ENCODE results near the gene CISH. TPM values are rescaled to one million over a fixed set of nuclear protein-coding genes. Genes with fewer than 3 reads are reported as not detected.

The CISH gene
- total RNA-seq, 8 experiments from 2014 or later: 0.76 to 5.2 (median 1.8) TPM

DNA sequence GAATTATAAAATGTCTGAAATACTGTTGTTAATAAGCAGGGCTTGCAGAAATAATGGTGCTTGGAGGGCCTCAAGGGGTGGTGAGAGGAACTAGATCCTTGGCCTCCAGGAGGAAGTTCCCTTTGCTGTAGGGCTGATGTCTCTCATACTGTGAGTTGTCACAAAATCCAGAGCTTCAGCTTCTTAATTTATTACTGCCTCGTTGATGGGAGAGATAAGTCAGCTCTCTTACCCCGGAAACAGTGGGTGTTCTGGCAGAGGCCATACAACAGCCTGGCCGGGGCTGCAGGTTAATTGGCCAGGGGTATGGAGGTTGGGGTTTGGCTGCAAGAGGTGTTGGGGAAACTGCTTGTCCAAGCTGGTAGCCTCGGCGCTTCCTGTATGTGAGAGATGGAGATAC, 20.9 kb upstream of the CISH start:
- Histone ChIP-seq H3K4me3 (no peak overlapping the region), H3K27ac (no peak overlapping the region), H3K4me1 (replicated peaks in 1 of 2) (peaks cover 0 to 14% of the 10 kb centered on the region in 2 donors)
- no peak for ATAC-seq (replicated peaks in 6 of 8)
- 0 to 100% (median 56%) methylated on average over 1 to 4 of the region's 5 CpGs; no CpG with 5 or more reads in 5 of the 10 experiments for WGBS, 10 experiments
- in situ Hi-C loops (cut with MboI; ENCODE audit: low pct_unique_long_range_greater_than_20kb in 2 of 9, low sequenced_read_pairs in 9 of 9, unreplicated experiment in 9 of 9): no loop called here

DNA sequence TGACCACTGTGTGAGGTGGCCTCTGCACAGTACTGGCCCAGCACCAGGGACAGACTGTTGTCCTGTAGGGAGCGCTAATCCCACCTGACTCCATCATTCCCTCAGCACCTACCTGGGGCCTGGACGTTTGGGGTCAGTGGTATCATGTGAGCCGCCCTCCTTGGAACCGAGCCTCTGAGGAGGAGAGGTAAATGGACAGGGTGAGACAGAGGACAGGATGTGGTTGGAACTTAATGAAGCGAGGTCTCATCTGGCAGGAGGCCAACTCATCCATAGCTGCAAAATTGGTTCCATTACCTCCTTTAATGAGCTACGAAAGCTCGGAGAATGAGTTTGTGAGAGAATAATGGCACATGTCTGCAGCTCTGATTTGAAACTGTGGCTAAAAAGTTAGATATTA, 19.3 kb upstream of the CISH start:
- peaks cover 0 to 5% of the 10 kb centered on the region in 2 donors for H3K4me1 ChIP-seq (replicated peaks in 1 of 2)
- ATAC-seq (replicated peaks in 6 of 8): peak in 4 of 8 experiments; percentile 22 to 77 (median 41)
- no peak overlapping the region for H3K4me3 ChIP-seq
- H3K27ac ChIP-seq: no peak overlapping the region
- 62 to 92% (median 87%) methylated on average over 2 to 4 of the region's 7 CpGs; no CpG with 5 or more reads in 4 of the 10 experiments for WGBS, 10 experiments
- in situ Hi-C loops (cut with MboI; ENCODE audit: low pct_unique_long_range_greater_than_20kb in 2 of 9, low sequenced_read_pairs in 9 of 9, unreplicated experiment in 9 of 9): no loop called here

DNA sequence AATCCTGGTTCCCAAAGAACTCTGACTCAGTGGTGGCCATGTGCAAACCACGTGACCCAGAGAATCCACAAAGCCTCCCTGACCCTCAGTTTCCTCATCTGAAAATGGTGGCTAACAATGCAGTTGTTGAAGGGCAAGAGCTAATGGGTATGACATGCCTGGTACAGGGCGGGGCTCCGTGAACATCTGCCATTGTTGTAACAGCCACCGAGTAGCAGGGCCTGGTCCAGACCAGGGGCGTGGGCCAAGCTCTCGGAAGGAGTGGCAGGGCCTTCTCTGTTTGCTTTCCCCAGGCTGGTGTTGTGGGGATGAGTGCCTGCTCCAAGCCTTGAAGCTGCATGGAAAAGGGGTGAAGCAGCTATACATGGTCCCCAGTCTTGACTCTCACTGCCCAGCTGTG, 18.8 kb upstream of the CISH start:
- Histone ChIP-seq H3K4me1 (replicated peaks in 1 of 2) (peaks cover 0 to 5% of the 10 kb centered on the region in 2 donors), H3K4me3 (no peak overlapping the region), H3K27ac (no peak overlapping the region)
- in situ Hi-C loops (cut with MboI; ENCODE audit: low pct_unique_long_range_greater_than_20kb in 2 of 9, low sequenced_read_pairs in 9 of 9, unreplicated experiment in 9 of 9): no loop called here
- WGBS, 10 experiments: 79 to 100% (median 84%) methylated on average over 1 to 5 of the region's 6 CpGs; no CpG with 5 or more reads in 5 of the 10 experiments
- ATAC-seq (replicated peaks in 6 of 8): no peak

DNA sequence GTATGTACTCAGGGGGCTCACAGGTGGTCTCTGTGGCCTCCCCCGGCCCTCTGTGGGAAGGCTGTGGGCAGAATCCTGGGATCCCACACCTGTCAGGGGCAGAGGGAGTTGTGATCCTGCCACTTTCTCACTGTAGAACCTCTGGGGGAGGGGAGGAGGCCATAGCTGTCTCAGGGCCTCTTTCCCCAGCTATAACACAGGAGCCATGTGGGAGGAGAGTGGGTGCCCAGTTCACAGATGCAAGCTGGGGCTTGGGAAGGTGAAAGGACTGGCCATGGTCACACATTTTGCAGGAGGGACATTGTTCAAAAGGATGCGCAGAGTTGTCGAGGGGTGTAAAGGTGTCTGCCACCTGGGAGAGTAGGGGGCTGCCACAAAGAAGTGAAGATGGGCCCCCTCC, 17.0 kb upstream of the CISH start:
- Histone ChIP-seq H3K27ac (no peak overlapping the region), H3K4me3 (no peak overlapping the region), H3K4me1 (replicated peaks in 1 of 2) (peaks cover 0 to 5% of the 10 kb centered on the region in 2 donors)
- WGBS, 10 experiments: 86 to 100% (median 100%) methylated on average over 1 to 3 of the region's 3 CpGs; no CpG with 5 or more reads in 4 of the 10 experiments
- in situ Hi-C loops (cut with MboI; ENCODE audit: low pct_unique_long_range_greater_than_20kb in 2 of 9, low sequenced_read_pairs in 9 of 9, unreplicated experiment in 9 of 9): no loop called here
- ATAC-seq (replicated peaks in 6 of 8): no peak

DNA sequence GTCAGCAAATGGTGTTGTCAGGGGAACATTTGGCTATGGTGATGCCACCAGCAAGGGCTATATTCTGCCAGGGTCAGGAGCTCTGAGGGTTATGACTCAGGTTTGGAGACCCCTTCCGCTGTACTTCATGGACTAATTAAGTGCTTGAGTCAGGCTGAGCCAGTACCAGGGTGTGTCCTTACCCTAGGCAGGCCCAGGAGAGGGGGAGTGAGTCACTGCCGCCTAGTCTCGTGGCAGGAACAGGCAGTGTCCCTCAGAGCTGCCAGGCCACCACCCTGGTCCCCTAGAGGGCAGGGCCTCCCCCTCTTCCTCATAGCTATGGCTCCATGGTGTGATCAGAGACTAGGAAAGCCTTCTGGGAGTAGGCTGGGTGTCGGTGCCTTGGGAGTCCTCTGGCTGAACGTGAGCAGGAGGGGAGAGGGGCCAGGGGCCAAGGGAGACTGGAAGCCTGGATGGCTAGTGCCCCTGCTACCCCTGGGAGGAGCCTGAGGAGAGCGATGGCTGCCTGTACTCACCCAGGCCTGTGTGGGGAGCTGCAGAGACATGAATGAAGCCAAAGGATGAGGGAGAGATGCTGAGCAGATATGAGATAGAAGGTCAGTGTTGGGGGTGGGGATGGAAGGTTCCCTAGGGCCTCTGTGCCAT, 16.0 kb upstream of the CISH start:
- in situ Hi-C loops (cut with MboI; ENCODE audit: low pct_unique_long_range_greater_than_20kb in 2 of 9, low sequenced_read_pairs in 9 of 9, unreplicated experiment in 9 of 9): no loop called here
- WGBS, 10 experiments: 11 to 100% (median 50%) methylated on average over 2 to 3 of the region's 6 CpGs; no CpG with 5 or more reads in 5 of the 10 experiments
- peak; percentile 62 to 87 (median 78) for ATAC-seq (replicated peaks in 6 of 8)
- peaks cover 0 to 5% of the 10 kb centered on the region in 2 donors for H3K4me1 ChIP-seq (replicated peaks in 1 of 2)
- no peak overlapping the region for H3K4me3 ChIP-seq
- H3K27ac ChIP-seq: no peak overlapping the region

DNA sequence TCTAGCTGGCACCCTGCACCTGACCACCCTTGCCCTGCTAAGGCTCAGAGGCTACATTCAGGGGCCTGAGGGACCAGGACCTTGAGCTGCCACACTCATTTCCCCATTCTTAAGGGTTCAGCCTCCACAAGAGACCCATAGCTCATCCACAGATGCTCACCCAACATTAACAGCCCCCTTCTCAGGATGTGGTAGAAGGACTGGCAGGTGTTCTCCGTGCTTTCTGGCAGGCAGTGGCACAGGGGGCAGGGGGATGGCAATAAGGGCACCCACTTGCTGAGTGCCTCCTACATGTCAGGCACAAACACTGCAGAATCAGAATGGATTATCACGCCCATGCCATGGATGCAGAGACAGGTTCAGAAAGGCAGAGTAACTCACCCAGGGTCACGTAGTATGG, 14.8 kb upstream of the CISH start:
- Histone ChIP-seq H3K27ac (no peak overlapping the region), H3K4me1 (replicated peaks in 1 of 2) (peaks cover 0 to 5% of the 10 kb centered on the region in 2 donors), H3K4me3 (no peak overlapping the region)
- in situ Hi-C loops (cut with MboI; ENCODE audit: low pct_unique_long_range_greater_than_20kb in 2 of 9, low sequenced_read_pairs in 9 of 9, unreplicated experiment in 9 of 9): no loop called here
- ATAC-seq (replicated peaks in 6 of 8): no peak
- whole genome bisulfite sequencing, 10 experiments: 80 to 100% (median 100%) methylated on average over 1 to 2 of the region's 3 CpGs; no CpG with 5 or more reads in 5 of the 10 experiments

DNA sequence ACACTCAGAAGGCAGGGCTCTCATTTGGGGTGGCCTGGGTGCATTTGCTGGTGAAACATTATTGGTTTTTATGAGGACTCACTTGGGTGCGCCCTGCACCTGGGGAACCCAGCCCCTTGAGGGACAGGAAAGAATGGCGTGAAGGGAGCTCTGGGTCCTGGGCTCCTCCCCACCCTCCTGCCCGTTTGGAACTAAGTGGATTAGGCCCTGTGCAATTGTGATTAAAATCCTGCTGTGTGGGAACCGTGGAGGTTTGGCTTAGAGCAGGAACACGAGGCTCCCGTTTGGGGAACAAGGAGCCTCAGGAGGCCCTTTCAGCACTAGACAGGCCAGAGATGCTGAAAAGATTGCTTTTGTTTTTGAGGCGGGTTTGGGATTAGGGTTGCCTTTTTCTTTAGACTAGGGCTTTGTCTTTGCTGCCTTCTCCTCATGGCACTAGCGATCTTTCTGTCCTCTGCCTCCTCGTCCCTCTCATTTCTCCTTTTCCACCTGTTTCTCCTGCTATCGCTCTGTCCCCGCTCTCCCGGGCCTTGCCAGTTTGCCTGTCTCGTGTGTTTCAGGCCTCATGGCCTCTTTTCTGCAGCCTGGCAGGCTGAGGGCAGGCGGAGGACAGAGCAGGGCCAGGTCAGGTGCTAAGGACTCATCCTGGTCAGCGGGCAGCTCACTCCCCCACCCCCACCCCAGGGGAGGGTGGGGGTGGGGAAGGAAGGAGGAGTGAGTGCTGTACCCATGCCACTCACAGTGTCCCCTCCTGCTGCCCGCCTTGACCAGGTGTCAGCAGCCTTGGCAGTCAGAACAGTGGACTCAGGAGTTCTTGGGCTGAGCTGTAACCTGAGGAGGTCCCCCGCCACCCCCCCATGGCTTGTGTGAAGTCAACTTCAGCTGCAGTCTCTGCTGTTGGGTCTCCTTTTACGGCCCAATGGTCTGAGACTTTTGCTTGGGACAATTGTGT, 13.9 kb upstream of the CISH start:
- H3K27ac ChIP-seq: no peak overlapping the region
- H3K4me1 ChIP-seq (replicated peaks in 1 of 2): peaks cover 0 to 3% of the 10 kb centered on the region in 2 donors
- in situ Hi-C loops (cut with MboI; ENCODE audit: low pct_unique_long_range_greater_than_20kb in 2 of 9, low sequenced_read_pairs in 9 of 9, unreplicated experiment in 9 of 9): no loop called here
- WGBS, 10 experiments: 56 to 100% (median 74%) methylated on average over 1 to 10 of the region's 18 CpGs; no CpG with 5 or more reads in 4 of the 10 experiments
- no peak for ATAC-seq (replicated peaks in 6 of 8)
- H3K4me3 ChIP-seq: no peak overlapping the region

DNA sequence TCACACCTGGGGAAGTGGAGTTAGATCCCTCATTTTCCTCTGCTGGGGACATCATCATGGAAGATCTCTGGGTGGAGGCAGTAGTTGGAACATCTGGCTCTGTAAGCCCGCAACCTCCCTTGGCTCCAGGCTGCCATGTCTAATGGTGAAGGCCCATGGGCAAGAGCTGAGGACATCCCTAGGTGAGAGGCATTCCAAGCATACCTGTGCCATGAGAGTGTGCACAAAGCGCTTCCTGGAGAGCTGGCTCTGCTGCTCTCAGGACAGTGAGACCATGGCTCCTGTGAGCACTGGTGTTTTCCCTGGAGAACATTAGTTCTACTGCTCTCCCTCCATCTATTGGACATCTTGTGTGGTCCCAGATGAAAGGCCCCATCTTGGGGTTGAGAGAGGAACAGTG, 13.1 kb upstream of the CISH start:
- ATAC-seq (replicated peaks in 6 of 8): no peak
- H3K27ac ChIP-seq: no peak overlapping the region
- in situ Hi-C loops (cut with MboI; ENCODE audit: low pct_unique_long_range_greater_than_20kb in 2 of 9, low sequenced_read_pairs in 9 of 9, unreplicated experiment in 9 of 9): loop anchor here in 8 of 9 experiments (25.0 kb wide), 2 partner anchors 738 to 763 kb away; partner anchors contain the start of genes MANF (in 3 of the 8) and RBM15B (in 3 of the 8)

DNA sequence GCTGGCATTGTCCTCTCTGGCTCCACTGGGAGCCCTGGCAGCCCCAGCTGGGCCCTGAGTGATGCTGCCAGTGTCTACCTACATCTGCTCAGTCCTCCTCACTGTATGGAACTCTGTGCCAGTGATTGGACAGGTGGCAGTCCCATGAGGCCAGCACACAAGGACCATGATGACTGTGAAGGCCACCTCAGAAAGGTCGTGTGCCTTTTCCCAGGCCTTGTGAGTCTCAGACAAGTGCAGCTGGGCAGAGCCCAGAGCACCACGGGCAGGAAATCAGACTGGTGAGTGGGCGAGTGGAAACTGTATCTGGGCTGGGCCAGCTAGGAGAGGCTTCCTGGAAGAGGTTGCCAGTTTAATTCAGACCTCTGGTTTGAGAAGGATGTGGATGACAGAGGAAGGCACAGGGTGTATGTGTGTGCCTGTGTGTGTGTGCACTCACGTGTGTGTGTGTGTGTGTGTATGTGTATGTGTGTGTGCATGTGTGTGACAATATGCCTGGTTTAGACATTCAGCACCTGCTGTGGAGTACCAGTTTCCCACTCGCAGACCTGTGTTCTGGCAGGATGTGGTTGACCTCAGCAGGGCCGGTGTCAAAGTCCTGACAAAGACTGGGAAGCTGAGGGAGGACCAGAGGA, 12.4 kb upstream of the CISH start:
- no peak overlapping the region for H3K4me3 ChIP-seq
- H3K27ac ChIP-seq: no peak overlapping the region
- H3K4me1 ChIP-seq (replicated peaks in 1 of 2): peaks cover 0 to 3% of the 10 kb centered on the region in 2 donors
- 10 to 100% (median 83%) methylated on average over 1 to 4 of the region's 6 CpGs; no CpG with 5 or more reads in 4 of the 10 experiments for WGBS, 10 experiments
- in situ Hi-C loops (cut with MboI; ENCODE audit: low pct_unique_long_range_greater_than_20kb in 2 of 9, low sequenced_read_pairs in 9 of 9, unreplicated experiment in 9 of 9): loop anchor here in 8 of 9 experiments (25.0 kb wide), 2 partner anchors 738 to 763 kb away; partner anchors contain the start of genes MANF (in 3 of the 8) and RBM15B (in 3 of the 8)
- peak in 1 of 8 experiments; percentile 11 for ATAC-seq (replicated peaks in 6 of 8)

More for the DNA sequence above, 13.1 kb upstream of the CISH start:
- H3K4me1 ChIP-seq (replicated peaks in 1 of 2): peaks cover 0 to 3% of the 10 kb centered on the region in 2 donors
- H3K4me3 ChIP-seq: no peak overlapping the region
- WGBS, 10 experiments: 57 to 100% (median 83%) methylated on average over 1 of the region's 2 CpGs; no CpG with 5 or more reads in 7 of the 10 experiments

DNA sequence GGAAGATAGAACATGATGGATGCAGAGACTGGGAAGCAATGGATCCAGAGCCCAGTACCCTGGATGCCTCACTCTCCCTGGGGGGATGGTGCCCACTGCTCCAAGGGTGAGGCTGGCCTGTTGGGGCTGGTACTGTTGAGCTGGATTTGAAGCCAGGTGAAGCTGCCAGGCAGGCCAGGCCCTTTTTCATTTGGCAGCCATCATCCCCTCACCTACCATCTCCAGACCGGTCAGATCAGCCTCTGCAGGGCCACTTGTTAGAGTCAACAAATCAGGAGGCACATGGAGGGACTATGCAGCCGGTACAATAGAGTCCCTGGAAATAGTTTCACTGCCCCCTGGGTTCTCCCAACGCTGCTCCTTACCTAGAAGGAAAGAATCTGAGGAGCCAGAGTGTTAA, 11.3 kb upstream of the CISH start:
- no peak for ATAC-seq (replicated peaks in 6 of 8)
- Histone ChIP-seq H3K4me1 (replicated peaks in 1 of 2) (peaks cover 5% of the 10 kb centered on the region in 2 donors), H3K4me3 (no peak overlapping the region), H3K27ac (no peak overlapping the region)
- 43 to 100% (median 76%) methylated on average over 1 to 3 of the region's 3 CpGs; no CpG with 5 or more reads in 3 of the 10 experiments for WGBS, 10 experiments
- in situ Hi-C loops (cut with MboI; ENCODE audit: low pct_unique_long_range_greater_than_20kb in 2 of 9, low sequenced_read_pairs in 9 of 9, unreplicated experiment in 9 of 9): loop anchor here in 8 of 9 experiments (25.0 kb wide), 2 partner anchors 739 to 764 kb away; partner anchors contain the start of genes MANF (in 3 of the 8) and RBM15B (in 3 of the 8)

DNA sequence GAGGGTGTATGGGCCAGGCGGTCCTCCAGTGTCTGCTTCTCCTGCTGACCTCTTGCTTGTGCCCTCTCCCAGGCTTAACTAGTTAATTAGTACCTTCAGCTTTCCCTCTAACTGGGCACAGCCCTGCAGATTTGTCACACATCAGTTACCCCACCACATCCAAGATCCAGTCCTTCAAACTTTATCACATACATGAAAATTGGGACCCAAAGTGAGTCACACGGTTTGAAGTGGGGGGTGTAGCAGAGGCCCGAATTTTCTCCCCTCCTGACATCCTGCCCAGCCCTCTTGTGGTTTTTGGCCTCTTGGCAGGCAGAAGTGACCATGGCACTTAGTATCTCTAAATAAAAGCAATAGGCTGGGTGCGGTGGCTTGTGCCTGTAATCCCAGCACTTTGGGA, 9.2 kb upstream of the CISH start:
- Histone ChIP-seq H3K4me1 (replicated peaks in 1 of 2) (peaks cover 6 to 8% of the 10 kb centered on the region in 2 donors), H3K27ac (no peak overlapping the region), H3K4me3 (no peak overlapping the region)
- no peak for ATAC-seq (replicated peaks in 6 of 8)
- WGBS, 10 experiments: 67 to 92% (median 77%) methylated on average over 1 to 3 of the region's 4 CpGs; no CpG with 5 or more reads in 4 of the 10 experiments
- in situ Hi-C loops (cut with MboI; ENCODE audit: low pct_unique_long_range_greater_than_20kb in 2 of 9, low sequenced_read_pairs in 9 of 9, unreplicated experiment in 9 of 9): loop anchor here in 8 of 9 experiments (25.0 kb wide), 2 partner anchors 741 to 766 kb away; partner anchors contain the start of genes MANF (in 3 of the 8) and RBM15B (in 3 of the 8)

DNA sequence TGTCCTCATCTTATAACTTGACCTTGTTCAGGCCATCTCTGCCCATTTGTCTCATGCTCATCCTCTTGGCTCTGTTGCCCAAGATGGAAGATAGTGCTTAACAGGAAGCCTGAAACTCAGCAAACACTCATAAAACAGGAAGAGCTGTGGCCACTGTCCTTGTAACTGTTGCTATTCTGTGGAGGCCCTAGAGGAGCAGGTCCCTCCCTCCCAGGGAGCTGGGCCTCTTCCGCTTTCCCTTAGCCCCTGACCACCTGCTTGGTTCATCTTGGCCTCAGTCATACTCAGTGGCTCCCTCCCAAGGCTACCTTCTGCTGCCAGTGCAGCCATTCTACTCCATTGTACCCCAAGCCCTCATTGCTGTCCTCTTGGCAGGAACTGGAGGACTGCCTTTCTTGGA, 8.8 kb upstream of the CISH start:
- in situ Hi-C loops (cut with MboI; ENCODE audit: low pct_unique_long_range_greater_than_20kb in 2 of 9, low sequenced_read_pairs in 9 of 9, unreplicated experiment in 9 of 9): loop anchor here in 8 of 9 experiments (25.0 kb wide), 2 partner anchors 742 to 767 kb away; partner anchors contain the start of genes MANF (in 3 of the 8) and RBM15B (in 3 of the 8)
- no peak overlapping the region for H3K4me3 ChIP-seq
- no peak overlapping the region for H3K27ac ChIP-seq
- ATAC-seq (replicated peaks in 6 of 8): no peak
- peaks cover 6 to 8% of the 10 kb centered on the region in 2 donors for H3K4me1 ChIP-seq (replicated peaks in 1 of 2)
- WGBS, 10 experiments: 100% methylated on average over 1 of the region's 1 CpG; no CpG with 5 or more reads in 8 of the 10 experiments
